ENCODE results near the gene MRPL12. TPM values are rescaled to one million over a fixed set of nuclear protein-coding genes. Genes with fewer than 3 reads are reported as not detected.

MRPL12 gene
- total and polyA plus RNA-seq, 2 of the 8 experiments (the other 6 are each of a cell fraction or from before 2014, with no cell fraction given), result 120 to 141 TPM

DNA sequence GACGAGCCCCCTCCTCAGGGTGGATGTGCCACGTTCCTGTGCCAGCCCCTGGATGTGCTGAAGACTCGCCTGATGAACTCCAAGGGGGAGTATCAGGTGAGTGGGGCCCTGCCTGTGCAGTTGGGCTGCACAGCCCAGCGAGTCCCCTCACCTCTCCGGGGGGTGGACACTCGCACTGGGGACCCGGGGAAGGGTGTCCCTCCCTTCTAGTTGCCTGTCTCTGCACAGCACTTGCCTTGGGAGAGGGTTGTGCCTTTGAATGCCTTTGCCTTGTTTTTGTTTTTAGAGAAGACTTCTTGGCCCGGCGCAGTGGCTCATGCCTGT lies 14.6 kb downstream of the MRPL12 start:
- Histone ChIP-seq H2BK120ac (replicated peaks; ENCODE audit: low read depth, low read length) (no peak overlapping the region), H2BK12ac (ENCODE audit: low read depth, low read length) (no peak overlapping the region), H3K18ac (ENCODE audit: extremely low read depth, low read length) (no peak overlapping the region), H2BK20ac (ENCODE audit: low read length) (no peak overlapping the region), H2AK5ac (ENCODE audit: low read depth, low read length) (no peak overlapping the region), H3K27ac (ENCODE audit: low read depth, low read length) (no peak overlapping the region), H3K27me3 (replicated peaks in 1 of 4; ENCODE audit: control insufficient read depth in 3 of 4, extremely low read depth in 1 of 4, insufficient read depth in 3 of 4, low read length in 3 of 4) (no peaks in the 10 kb centered on the region), H3K56ac (replicated peaks; ENCODE audit: insufficient read length, low read depth, low read length) (no peak overlapping the region), H4K5ac (ENCODE audit: insufficient read length, low read depth, low read length) (no peak overlapping the region), H2BK15ac (ENCODE audit: low read length) (no peak overlapping the region), H4K20me1 (replicated peaks in 1 of 2; ENCODE audit: control insufficient read depth in 1 of 2, insufficient read depth in 2 of 2, low read length in 2 of 2) (peaks cover 3 to 10% of the 10 kb centered on the region in 2 experiments), H2BK5ac (ENCODE audit: low read depth, low read length) (no peak overlapping the region), H4K8ac (ENCODE audit: extremely low read depth, insufficient read depth, low read length) (no peak overlapping the region), H3K9me3 (ENCODE audit: insufficient read depth in 2 of 2, low read depth in 1 of 2, low read length in 1 of 2) (no peaks in the 10 kb centered on the region), H3K23me2 (ENCODE audit: low read depth, low read length) (peaks cover 7% of the 10 kb centered on the region; the same call in 1 of the 2 replicates), H3K36me3 (ENCODE audit: control insufficient read depth in 2 of 4, insufficient read depth in 4 of 4, low read length in 3 of 4) (peaks cover 0 to 9% (median 0%) of the 10 kb centered on the region in 4 experiments; a peak in 3 of 8 replicates), H3K79me2 (ENCODE audit: control insufficient read depth in 1 of 2, insufficient read depth in 2 of 2, low read length in 2 of 2) (peaks cover 0 to 5% of the 10 kb centered on the region in 2 experiments; a peak in 1 of 4 replicates), H3K4ac (replicated peaks; ENCODE audit: insufficient read length, low read depth, low read length) (no peak overlapping the region), H3K23ac (ENCODE audit: insufficient read length) (no peak overlapping the region), H3K9ac (replicated peaks in 1 of 4; ENCODE audit: extremely low read depth in 1 of 4, low read depth in 3 of 4, low read length in 3 of 4) (no peak overlapping the region), H3K4me2 (ENCODE audit: insufficient read depth in 1 of 2, low read depth in 2 of 2, low read length in 2 of 2) (no peak overlapping the region), H3K79me1 (ENCODE audit: low read depth, low read length) (peaks cover 8% of the 10 kb centered on the region; the same call in 1 of the 2 replicates), H4K91ac (replicated peaks; ENCODE audit: insufficient read length, low read length) (no peak overlapping the region), H2AFZ (ENCODE audit: low read length) (no peak overlapping the region), H3K4me3 (ENCODE audit: extremely low read depth in 1 of 4, insufficient read depth in 2 of 4, low read depth in 3 of 4, low read length in 4 of 4) (no peak overlapping the region), H3K4me1 (replicated peaks in 1 of 4; ENCODE audit: control insufficient read depth in 3 of 4, insufficient read depth in 4 of 4, low read length in 3 of 4) (peaks cover 0 to 19% (median 11%) of the 10 kb centered on the region in 4 experiments; a peak in 5 of 7 replicates), H3K14ac (ENCODE audit: insufficient read length) (no peak overlapping the region)
- CTCF ChIA-PET (ENCODE audit: partially characterized antibody), result interaction anchor here (2.5 kb wide), 1 partner anchor 8 kb away, joined by 13 read pairs; no protein-coding TSS in a partner anchor
- POLR2A ChIA-PET (ENCODE audit: partially characterized antibody), result interaction anchor here (17.2 to 25.9 kb wide), 2 partner anchors 9 to 32 kb away, joined by 348 to 436 read pairs; partner anchors contain the start of genes ARL16, HGS, MRPL12 and SLC25A10
- no peak for DNase-seq (ENCODE audit: low read depth in 1 of 2, low spot score in 2 of 2)
- FAIRE-seq, result no peak
- WGBS, 2 experiments (ENCODE audit: extremely low coverage in 1 of 2, insufficient coverage in 1 of 2, insufficient read length in 1 of 2, insufficient replicate concordance in 2 of 2, low coverage in 1 of 2, low lambda C conversion rate in 2 of 2, missing lambda C conversion rate in 1 of 2), result 93% methylated on average over 9 of the region's 9 CpGs; no CpG with 5 or more reads in 1 of the 2 experiments
- TF ChIP-seq POU5F1 (IDR thresholded peaks at IDR 0.05; ENCODE audit: low read depth, low read length), result no peak
- TF ChIP-seq, protein P1, sequence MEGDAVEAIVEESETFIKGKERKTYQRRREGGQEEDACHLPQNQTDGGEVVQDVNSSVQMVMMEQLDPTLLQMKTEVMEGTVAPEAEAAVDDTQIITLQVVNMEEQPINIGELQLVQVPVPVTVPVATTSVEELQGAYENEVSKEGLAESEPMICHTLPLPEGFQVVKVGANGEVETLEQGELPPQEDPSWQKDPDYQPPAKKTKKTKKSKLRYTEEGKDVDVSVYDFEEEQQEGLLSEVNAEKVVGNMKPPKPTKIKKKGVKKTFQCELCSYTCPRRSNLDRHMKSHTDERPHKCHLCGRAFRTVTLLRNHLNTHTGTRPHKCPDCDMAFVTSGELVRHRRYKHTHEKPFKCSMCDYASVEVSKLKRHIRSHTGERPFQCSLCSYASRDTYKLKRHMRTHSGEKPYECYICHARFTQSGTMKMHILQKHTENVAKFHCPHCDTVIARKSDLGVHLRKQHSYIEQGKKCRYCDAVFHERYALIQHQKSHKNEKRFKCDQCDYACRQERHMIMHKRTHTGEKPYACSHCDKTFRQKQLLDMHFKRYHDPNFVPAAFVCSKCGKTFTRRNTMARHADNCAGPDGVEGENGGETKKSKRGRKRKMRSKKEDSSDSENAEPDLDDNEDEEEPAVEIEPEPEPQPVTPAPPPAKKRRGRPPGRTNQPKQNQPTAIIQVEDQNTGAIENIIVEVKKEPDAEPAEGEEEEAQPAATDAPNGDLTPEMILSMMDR (IDR thresholded peaks at IDR 0.05; ENCODE audit: control extremely low read depth in 1 of 3, insufficient read depth in 1 of 3, low read depth in 1 of 3, low read length in 3 of 3), result no peak
- TF ChIP-seq TEAD4 (IDR thresholded peaks at IDR 0.05; ENCODE audit: low read depth, low read length), result no peak
- no peak for TF ChIP-seq FOSL1 (IDR thresholded peaks at IDR 0.05; ENCODE audit: insufficient read depth, low read depth, low read length)
- TF ChIP-seq NRF1 (IDR thresholded peaks at IDR 0.05; ENCODE audit: low read depth, low read length), result no peak
